Choroid plexus epithelial cell (primary cell): ENCODE results near the gene OPRPN.

Experiments used
- DNase-seq: peaks from one replicate; pipeline ENCODE4 v3.0.0-alpha.2; 2010; ENCODE audit warnings: low read depth
- H3K4me3 ChIP-seq: 2 replicates; pipeline ENCODE4 v1.5.1; 2011; ENCODE audit warnings: low read depth, mild to moderate bottlenecking, control low read depth, low read length, moderate library complexity
- CTCF ChIP-seq: conservative IDR thresholded peaks from 2 replicates; pipeline ENCODE4 v1.5.1; 2011; ENCODE audit warnings: low read depth, mild to moderate bottlenecking, control low read depth, inconsistent platforms, low read length, moderate library complexity

Gene OPRPN

GRCh38 chr4:70452946-70453345 lies 55.2 kb downstream of the OPRPN start:
- no peak for DNase-seq
- H3K4me3 ChIP-seq, result no peak overlapping the region
- TF ChIP-seq CTCF, result no peak
